ENCODE measurements around the gene CERS1.
"Not testable (repeated sequence)": the region's sequence is repeated elsewhere in the genome, so short reads cannot be mapped to it uniquely, and the experiment has no call there.

CERS1 gene

GRCh38 chr19:18919086-18919899, 23.3 kb upstream of the CERS1 start, which contains the start of the genes COPE and DDX49:
Gene COPE, minus strand, starts transcription at chr19:18919387. Its CDS starts 39 bp downstream, at chr19:18919348.
Gene DDX49, plus strand, starts transcription at chr19:18919715. Its CDS starts 27 bp downstream, at chr19:18919742.
- peak; percentile 99 for DNase-seq

GRCh38 chr19:18917593-18917992, 21.6 kb upstream of the CERS1 start:
- DNase-seq, result not testable (repeated sequence)

GRCh38 chr19:18915639-18916038, 19.7 kb upstream of the CERS1 start:
- peak; percentile 33 for DNase-seq

GRCh38 chr19:18913466-18913865, 17.5 kb upstream of the CERS1 start:
- DNase-seq, result no peak

- DNase-seq, result no peak
Observed at GRCh38 chr19:18912933-18913332, 17.0 kb upstream of the CERS1 start.

- DNase-seq, result no peak
Observed at GRCh38 chr19:18910801-18911436, 15.0 kb upstream of the CERS1 start.

- DNase-seq, result no peak
Observed at GRCh38 chr19:18910010-18910409, 14.1 kb upstream of the CERS1 start.

GRCh38 chr19:18908917-18909619, 13.1 kb upstream of the CERS1 start:
- no peak for DNase-seq

- DNase-seq, result no peak
Observed at GRCh38 chr19:18906605-18907519, 10.9 kb upstream of the CERS1 start.

GRCh38 chr19:18905513-18906236, 9.7 kb upstream of the CERS1 start:
- no peak for DNase-seq

GRCh38 chr19:18905058-18905456, 9.1 kb upstream of the CERS1 start:
- DNase-seq, result no peak

- no peak for DNase-seq
Observed at GRCh38 chr19:18904334-18905057, 8.5 kb upstream of the CERS1 start.

GRCh38 chr19:18903156-18904037, 7.4 kb upstream of the CERS1 start:
- DNase-seq, result no peak

GRCh38 chr19:18902519-18902918, 6.6 kb upstream of the CERS1 start:
- DNase-seq, result not testable (repeated sequence)

GRCh38 chr19:18901491-18901890, 5.5 kb upstream of the CERS1 start:
- no peak for DNase-seq

- no peak for DNase-seq
Observed at GRCh38 chr19:18900700-18901481, 4.9 kb upstream of the CERS1 start.

- DNase-seq, result no peak
Observed at GRCh38 chr19:18899624-18900560, 3.9 kb upstream of the CERS1 start.

Measured in NCI-H510A (cell line).